GM19023 (cell line): ENCODE data around the gene RESF1.
A peak's percentile ranks its signal among the peaks of the same experiment; 100 is the strongest.
"Not testable (repeated sequence)": the region's sequence is repeated elsewhere in the genome, so short reads cannot be mapped to it uniquely, and the experiment has no call there.

ENCODE experiments used
- ATAC-seq: cut with Tn5 transposase; IDR thresholded peaks from one replicate; pipeline ENCODE4 v1.9.1; 2021; ENCODE audit warnings: mild to moderate bottlenecking, moderate library complexity; ENCODE audit not compliant: unreplicated experiment

The RESF1 gene, protein sequence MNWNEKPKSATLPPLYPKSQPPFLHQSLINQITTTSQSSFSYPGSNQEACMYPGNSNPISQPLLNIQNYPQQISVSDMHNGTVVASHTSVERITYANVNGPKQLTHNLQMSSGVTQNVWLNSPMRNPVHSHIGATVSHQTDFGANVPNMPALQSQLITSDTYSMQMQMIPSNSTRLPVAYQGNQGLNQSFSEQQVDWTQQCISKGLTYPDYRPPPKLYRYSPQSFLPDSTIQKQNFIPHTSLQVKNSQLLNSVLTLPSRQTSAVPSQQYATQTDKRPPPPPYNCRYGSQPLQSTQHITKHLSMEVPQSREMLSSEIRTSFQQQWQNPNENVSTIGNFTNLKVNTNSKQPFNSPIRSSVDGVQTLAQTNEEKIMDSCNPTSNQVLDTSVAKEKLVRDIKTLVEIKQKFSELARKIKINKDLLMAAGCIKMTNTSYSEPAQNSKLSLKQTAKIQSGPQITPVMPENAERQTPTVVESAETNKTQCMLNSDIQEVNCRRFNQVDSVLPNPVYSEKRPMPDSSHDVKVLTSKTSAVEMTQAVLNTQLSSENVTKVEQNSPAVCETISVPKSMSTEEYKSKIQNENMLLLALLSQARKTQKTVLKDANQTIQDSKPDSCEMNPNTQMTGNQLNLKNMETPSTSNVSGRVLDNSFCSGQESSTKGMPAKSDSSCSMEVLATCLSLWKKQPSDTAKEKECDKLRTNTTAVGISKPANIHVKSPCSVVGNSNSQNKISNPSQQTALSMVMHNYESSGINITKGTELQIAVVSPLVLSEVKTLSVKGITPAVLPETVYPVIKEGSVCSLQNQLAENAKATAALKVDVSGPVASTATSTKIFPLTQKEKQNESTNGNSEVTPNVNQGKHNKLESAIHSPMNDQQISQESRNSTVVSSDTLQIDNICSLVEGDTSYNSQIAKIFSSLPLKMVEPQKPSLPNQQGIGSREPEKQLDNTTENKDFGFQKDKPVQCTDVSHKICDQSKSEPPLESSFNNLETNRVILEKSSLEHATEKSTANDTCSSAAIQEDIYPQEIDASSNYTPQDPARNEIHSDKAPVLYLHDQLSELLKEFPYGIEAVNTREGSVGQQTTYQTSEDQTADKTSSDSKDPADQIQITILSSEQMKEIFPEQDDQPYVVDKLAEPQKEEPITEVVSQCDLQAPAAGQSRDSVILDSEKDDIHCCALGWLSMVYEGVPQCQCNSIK (N-terminal part only)

GRCh38 chr12:31959161-31959700 lies at the start of gene RESF1:
Gene RESF1 (plus strand): TSS chr12:31959415. CDS start chr12:31980956, 21,541 bp downstream.
- ATAC-seq, result peak; percentile 92

- no peak for ATAC-seq
Measured at GRCh38 chr12:31914927-31915326, 44.3 kb upstream of the RESF1 start.

- no peak for ATAC-seq
Measured at GRCh38 chr12:31915446-31915845, 43.8 kb upstream of the RESF1 start.

DNA sequence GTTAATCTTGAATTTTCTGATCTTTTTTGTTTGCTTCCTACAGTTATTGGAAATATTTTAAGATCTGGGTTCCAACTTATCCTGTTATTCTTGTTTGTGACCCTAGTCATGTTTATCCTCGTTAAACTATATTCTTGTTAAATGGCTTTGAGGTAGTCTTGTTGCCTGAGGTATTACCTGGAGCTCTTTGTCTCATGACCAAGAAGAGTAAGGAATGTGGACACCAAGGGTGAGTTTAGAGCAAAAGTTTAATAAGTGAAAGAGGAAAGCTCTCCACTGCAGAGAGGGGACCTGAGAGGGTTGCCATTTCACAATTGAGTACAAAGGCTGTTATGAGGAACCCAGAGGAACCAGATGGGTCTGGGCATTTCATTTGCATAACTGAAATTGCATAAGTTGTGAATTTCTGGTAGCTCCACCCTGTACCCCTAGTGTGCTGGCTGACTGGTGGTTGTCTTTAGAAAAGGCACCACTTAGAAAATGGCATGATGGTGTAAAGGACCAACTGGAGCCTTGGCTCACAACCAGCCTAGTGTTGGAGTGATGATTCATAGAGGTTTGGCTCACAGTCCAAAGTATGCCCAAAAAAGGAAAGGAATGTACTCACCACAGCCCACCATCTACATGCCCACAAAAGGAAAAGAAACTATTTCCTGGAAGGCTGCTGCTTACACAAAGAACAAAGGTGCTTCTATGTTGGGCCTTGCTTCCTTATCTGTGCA lies 36.7 kb upstream of the RESF1 start:
- ATAC-seq, result no peak

GRCh38 chr12:31923063-31923412 lies 36.2 kb upstream of the RESF1 start:
- no peak for ATAC-seq

DNA sequence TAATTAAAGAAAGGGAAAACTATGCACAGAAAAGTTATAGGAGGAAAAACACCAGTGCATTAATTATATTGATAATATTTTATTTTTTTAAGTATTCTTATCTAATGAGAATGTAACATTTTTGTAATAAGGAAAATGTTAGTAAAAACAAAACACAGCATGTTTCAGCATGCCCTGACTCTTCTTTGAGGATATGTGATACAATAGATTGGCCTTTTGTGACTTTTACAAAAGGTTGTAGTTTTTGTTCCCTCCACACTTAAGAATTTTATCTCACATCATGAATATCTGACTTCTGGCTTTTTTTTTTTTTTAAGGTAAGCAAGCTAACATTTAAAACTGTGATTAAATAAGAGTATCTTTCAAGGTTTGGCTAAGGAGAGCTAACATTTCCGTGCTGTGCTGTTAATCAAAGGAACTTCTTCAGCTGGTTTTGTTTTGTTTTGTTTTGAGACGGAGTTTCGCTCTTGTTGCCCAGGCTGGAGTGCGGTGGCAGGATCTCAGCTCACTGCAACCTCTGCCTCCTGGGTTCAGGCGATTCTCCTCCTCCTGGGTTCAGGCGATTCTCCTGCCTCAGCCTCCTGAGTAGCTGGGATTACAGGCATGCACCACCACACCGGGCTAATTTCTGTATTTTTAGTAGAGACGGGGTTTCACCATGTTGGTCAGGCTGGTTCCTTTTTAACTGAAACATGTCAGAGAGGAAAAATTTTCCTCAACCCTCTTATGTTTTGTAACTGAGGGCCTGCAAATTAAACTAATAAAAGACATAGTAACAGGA lies 30.8 kb upstream of the RESF1 start:
- no peak for ATAC-seq

DNA sequence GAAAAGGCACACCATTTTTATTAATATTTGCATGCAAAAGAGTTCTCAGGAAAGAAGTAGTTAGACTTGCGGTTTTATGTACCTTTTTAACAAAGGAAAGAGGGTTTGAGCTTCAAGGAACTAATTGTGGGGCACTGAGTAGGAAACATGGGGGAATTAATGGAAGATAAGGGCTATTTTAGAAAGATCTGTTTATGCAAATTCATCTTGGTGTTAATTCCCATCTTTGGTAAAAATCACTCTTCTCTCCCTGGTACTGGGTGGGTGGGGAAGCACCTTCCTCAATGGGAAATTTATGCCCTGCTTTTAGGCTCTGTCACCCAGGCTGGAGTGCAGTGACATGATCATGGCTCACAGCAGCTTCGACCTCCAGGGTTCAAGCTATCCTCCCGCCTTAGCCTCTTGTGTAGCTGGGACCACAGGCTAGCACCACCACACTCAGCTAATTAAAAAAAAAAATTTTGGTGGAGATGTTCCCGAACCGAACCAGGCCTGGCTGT lies 30.1 kb upstream of the RESF1 start:
- ATAC-seq, result no peak

DNA sequence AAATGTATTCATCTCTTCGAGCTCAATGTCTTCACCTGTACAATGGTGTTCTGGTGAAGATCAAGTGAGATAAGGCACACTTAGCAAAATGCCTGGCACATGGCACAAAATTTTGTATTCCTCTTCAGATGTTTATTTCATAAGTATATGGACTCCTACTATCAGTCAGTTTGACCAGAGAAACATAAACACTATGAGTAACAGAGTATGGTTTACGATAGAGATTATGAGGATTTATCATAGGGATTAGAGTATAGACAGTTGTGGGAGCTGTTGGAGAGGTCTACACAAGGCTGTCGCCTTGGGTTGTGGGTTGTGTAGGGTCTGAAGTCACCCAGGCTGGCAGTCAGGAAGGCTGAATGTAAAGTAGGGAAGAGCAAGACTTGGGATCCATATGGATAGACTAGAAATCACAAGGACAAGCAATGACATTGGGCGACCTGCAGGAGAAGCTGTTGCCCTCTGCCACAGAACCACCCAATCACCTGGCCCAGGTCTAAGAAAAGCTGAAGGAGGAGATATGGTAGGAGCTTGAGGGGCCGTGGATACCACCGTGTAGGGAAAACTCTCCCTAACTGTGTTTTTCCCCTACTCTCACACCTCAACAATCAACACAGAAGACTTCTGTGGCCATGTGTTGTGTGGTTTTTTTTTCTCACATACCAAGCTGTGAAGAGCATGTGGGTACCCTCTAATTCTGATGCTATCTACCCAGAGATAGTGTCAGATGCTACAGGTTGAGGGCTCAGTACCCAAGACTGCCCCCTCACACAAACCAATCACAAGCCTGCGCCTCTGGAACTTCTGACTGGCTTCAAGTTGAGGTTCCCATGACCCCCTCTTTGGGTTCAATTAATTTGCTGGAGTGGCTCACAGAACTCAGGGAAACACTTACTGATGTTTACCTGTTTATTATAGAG lies 27.2 kb upstream of the RESF1 start:
- ATAC-seq, result no peak

DNA sequence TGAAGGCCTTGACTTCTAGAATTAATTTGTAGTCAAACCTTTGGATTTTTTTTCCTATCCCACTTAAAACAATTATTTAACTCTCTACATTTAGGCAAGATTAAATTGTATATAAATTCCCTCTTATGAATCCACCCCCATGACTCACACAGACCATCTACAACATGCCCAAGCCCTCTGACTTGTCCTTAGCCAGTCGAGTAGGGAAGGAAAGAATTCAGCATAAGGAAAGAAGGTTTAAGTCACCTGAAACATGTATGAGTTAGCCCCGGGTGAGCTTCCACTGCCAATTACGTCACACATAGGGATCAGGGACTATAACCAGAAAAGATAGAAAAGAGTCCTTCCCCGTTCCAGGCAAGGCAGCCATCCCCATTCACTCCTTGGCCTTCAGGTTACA lies 14.9 kb upstream of the RESF1 start:
- ATAC-seq, result no peak

DNA sequence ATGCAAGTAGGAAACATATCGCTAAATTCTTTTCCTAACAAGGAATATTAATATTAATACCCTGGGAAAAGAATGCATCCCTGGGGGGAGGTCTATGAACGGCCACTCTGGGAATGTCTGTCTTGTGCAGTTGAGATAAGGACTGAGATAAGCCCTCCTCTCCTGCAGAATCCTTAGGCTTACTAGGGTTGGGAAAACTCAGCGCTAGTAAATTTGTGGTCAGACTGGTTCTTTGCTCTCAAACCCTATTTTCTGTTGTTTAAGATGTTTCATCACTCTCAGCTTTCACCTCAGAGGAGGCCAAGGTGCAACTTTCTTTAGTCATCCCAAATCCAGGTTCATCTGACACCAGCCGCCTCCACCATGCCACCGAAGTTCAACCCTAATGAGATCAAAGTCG lies 11.2 kb upstream of the RESF1 start:
- ATAC-seq, result no peak

- ATAC-seq, result not testable (repeated sequence)
Measured at GRCh38 chr12:31948697-31949359, 10.4 kb upstream of the RESF1 start.

- ATAC-seq, result no peak
Measured at GRCh38 chr12:31950088-31950487, 9.1 kb upstream of the RESF1 start.

DNA sequence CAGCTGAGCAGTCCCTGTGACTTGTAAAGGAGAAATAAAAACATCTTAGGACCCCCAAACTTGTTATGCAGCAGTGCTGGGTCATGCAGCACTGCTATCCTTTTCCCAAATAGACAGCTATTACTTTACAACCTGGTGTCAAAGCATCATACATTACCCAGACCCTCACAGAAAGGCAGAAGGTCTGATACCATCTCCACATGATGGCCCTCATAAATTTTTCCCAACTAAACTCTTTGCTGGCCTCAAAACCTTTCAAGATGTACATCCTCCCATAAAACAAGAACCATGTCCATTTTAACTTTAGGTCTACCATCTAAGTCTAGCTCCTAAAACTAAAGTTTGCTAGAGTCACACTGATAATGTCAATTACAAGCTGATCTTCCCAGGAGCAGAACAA lies 8.7 kb upstream of the RESF1 start:
- ATAC-seq, result no peak

GRCh38 chr12:31951008-31951407 lies 8.2 kb upstream of the RESF1 start:
- ATAC-seq, result no peak

DNA sequence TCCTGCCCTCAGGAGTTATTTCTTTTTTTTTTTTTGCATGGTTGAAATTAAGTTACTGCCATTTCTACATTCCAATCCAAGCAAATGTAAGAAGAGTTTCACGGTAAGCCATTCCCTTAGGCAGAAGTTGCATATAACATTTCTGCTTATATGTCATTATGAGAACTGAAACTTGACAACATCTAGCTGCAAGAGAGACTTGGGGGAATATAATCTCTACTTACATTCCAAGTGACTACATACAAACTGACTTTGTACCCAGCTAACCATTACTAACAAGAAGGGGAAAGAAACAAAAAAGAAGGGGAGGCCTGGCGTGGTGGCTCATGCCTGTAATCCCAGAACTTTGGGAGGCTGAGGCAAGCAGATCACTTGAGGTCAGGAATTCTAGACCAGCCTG lies 7.3 kb upstream of the RESF1 start:
- ATAC-seq, result no peak

DNA sequence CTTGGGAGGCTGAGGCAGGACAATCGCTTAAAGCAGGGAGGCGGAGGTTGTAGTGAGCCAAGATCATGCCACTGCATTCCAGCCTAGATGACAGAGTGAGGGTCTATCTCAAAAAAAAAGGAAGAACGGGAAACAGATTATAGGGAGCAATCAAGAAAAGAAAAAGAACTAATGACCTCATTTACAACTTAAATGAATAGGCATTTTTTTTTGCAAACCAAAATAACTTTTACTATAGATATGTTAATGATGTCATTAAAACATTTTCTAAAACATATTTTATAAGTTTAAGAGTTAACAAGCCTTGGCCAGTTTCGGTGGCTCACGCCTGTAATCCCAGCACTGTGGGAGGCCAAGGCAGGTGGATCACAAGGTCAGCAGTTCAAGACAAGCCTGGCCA lies 6.8 kb upstream of the RESF1 start:
- no peak for ATAC-seq

DNA sequence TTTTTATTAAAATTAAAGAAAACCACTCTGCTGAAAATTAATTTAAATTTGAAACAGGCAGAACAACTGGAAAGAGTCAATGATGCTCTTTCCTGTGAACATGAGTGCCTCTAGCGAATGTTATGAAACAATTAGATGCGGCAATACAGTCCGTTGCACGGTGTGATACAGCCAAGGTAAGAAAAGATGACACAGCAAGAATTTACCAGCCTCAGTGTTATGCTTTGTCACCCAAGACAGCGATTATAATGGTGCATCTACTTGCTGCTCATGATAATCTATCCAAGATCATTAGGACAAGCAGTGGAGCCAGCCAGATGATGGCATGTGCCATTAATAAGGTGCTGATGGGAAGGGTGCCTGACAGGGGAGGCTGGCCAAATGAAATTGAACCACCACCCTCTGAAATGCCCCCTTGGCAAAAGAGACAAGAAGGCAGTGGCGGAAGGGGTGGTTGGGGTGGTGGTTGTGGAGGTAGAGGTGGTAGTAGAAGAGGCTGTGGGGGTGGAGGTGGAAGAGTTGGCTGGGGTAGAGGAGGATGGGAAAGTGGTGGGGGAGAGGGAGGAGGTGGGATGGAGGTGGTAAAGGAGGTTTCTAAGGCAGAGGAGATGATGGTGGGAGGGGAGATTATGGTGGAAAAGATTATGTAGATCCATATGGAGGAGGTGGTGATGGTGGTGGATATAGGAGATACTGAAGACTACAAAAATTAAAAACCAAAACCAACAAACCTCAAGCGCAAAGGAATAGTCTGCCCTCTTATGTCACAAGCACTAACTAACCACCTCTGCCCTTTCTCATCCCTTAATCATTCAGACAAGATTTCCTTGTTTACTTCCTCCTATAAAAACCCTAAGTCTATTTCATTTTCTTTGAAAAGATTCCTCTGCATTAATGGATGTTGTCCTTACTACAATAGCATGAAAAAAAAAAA lies 4.0 kb upstream of the RESF1 start:
- ATAC-seq, result no peak
